DND-41 (cell line): ENCODE results near the gene L3MBTL3.

Experiments
- EZH2 ChIP-seq: IDR thresholded peaks from 3 replicates; pipeline ENCODE4 v1.6.1; 2012; ENCODE audit warnings: borderline replicate concordance, low read depth, mild to moderate bottlenecking, moderate library complexity, low read length, inconsistent platforms; ENCODE audit not compliant: severe bottlenecking
- TF ChIP-seq, protein P1 (sequence below): IDR thresholded peaks from 2 replicates; pipeline ENCODE4 v1.5.1; 2012; ENCODE audit warnings: borderline replicate concordance, low read length, moderate library complexity, mild to moderate bottlenecking; ENCODE audit not compliant: poor library complexity, severe bottlenecking; ENCODE audit errors: extremely low read depth

- TF ChIP-seq, protein P1, sequence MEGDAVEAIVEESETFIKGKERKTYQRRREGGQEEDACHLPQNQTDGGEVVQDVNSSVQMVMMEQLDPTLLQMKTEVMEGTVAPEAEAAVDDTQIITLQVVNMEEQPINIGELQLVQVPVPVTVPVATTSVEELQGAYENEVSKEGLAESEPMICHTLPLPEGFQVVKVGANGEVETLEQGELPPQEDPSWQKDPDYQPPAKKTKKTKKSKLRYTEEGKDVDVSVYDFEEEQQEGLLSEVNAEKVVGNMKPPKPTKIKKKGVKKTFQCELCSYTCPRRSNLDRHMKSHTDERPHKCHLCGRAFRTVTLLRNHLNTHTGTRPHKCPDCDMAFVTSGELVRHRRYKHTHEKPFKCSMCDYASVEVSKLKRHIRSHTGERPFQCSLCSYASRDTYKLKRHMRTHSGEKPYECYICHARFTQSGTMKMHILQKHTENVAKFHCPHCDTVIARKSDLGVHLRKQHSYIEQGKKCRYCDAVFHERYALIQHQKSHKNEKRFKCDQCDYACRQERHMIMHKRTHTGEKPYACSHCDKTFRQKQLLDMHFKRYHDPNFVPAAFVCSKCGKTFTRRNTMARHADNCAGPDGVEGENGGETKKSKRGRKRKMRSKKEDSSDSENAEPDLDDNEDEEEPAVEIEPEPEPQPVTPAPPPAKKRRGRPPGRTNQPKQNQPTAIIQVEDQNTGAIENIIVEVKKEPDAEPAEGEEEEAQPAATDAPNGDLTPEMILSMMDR, result no peak
- no peak for TF ChIP-seq EZH2
Observed at GRCh38 chr6:130127195-130127594, 108.8 kb downstream of the L3MBTL3 start.
